Stimulated activated CD8-positive, alpha-beta memory T cell treated with anti-CD3 and anti-CD28 coated beads, Interleukin-4, amount 100 ng/mL, for 48 hours (primary cell): ENCODE data around the gene KIF27.

ENCODE experiments used
- DNase-seq: peaks from one replicate; pipeline ENCODE4 v3.0.0-alpha.2; 2020

KIF27 gene

DNA sequence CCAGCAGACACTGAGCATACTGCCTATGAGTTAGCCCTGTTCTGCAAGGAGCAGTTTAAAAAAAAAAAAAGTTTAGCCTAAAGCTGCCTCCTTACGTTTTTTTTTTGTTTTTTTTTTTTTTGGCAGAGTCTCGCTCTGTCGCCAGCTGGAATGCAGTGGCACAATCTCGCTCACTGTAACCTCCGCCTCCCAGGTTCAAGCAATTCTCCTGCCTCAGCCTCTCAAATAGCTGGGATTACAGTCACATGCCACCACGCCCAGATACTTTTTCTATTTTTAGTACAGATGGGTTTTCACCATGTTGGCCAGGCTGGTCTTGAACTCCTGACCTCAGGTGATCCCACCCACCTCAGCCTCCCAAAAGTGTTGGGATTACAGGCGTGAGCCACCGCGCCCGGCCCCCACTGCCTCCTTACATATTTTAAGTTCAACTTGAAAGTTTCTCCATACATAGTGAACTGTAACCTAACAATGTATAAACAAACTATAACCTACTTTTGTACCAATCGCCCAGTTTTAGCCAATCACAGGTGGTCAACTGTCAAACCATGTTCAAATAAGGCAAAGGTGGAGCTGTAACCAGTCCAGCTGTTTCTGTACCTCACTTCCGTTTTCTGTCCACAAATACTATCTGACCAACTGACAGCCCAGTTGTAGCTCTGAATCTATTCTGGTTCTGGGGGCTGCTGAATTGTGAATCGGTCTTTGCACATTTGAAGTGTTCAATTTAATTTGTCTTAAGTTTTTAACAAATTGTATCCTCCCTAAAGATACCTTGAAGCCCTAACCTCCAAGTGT is 120.8 kb downstream of the KIF27 start:
- no peak for DNase-seq

DNA sequence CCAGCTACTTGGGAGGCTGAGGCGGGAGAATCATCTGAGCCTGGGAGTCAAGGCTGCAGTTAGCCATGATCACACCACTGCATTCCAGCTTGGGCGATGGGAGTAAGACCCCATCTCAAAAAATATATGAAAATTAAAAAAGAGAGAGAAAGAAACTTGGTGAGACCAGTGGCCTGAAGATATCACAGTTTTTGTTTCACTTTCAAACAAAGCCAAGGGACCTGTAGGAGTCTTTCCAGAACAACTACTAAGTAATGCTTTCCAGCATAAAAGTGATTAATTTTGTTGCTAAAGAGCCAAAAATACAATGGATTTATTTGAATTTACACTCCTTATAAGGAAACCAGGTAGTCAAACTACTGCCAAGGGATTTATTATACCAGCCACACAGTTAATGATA is 127.2 kb downstream of the KIF27 start:
- no peak for DNase-seq

DNA sequence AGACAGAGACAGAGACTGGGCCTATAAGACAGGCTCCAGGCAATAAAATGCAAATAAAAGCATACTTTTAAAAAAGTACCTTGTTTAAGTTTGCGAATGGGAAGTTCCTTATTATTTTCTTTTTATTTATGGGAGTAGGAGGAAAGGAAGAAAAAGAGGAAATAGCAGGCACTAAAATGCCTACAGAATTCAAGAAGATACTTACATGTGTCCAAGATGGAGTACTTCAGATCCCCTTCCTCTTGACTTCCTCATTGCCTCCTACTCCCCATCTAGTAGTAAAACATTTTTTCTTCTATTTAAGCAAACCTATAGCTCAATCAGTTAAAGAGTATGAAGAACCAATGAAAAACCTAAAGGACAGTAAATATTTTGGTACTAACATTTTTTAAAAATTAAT is 128.5 kb downstream of the KIF27 start:
- DNase-seq, result no peak
